CD4-positive, alpha-beta T cell (primary cell): ENCODE results near the gene KRT15. TPM values are rescaled to one million over a fixed set of nuclear protein-coding genes. Genes with fewer than 3 reads are reported as not detected.

Experiments
- ATAC-seq: fragments of 200-7000 bp; cut with Tn5 transposase; one replicate; pipeline ENCODE4 v1.10.0; 2022; ENCODE audit warnings: mild to moderate bottlenecking; ENCODE audit not compliant: poor library complexity
- CTCF ChIA-PET: fragments of 350-600 bp; sonication (Branson Sonifier 250); formaldehyde crosslinking; loops from one replicate; lab custom pipeline; 2021; ENCODE audit warnings: antibody characterized with exemption, inconsistent platforms; lab: Charles Lee
- POLR2A ChIA-PET: fragments of 350-600 bp; sonication (Branson Sonifier 250); formaldehyde crosslinking; loops from one replicate; lab custom pipeline; 2021; ENCODE audit warnings: antibody characterized with exemption, inconsistent platforms; lab: Charles Lee
- DNase-seq, 14 experiments: peaks; one replicate each; pipeline ENCODE4 v3.0.0-alpha.2; 2013 to 2020; ENCODE audit warnings: mixed read lengths in 2 of 14
- H3K27ac ChIP-seq, 2 donors: one replicate each; pipeline versions ENCODE4 v1.5.1 to v1.7.0; 2013; ENCODE audit warnings: low read length in 2 of 2, low read depth in 1 of 2, mild to moderate bottlenecking in 1 of 2
- H3K27me3 ChIP-seq, 2 experiments: 1 replicate in 1 of 2; 2 replicates in 1 of 2; pipeline versions ENCODE4 v1.6.1 to v1.7.0; 2013; ENCODE audit warnings: low read length in 2 of 2, control low read depth in 1 of 2, mild to moderate bottlenecking in 1 of 2, moderate library complexity in 1 of 2; ENCODE audit not compliant: insufficient read depth in 2 of 2, control insufficient read depth in 1 of 2
- H3K36me3 ChIP-seq: one replicate; pipeline ENCODE4 v1.6.1; 2013; ENCODE audit warnings: low read length, control low read depth; ENCODE audit not compliant: insufficient read depth
- H3K4me1 ChIP-seq: one replicate; pipeline ENCODE4 v1.6.1; 2013; ENCODE audit warnings: low read length, control low read depth; ENCODE audit not compliant: insufficient read depth
- H3K4me3 ChIP-seq: one replicate; pipeline ENCODE4 v1.5.1; 2013; ENCODE audit warnings: mild to moderate bottlenecking, low read length, moderate library complexity
- H3K9me3 ChIP-seq, 2 experiments: 1 replicate in 1 of 2; 2 replicates in 1 of 2; pipeline versions ENCODE4 v1.6.1 to v1.7.0; 2013; ENCODE audit warnings: low read length in 2 of 2, mild to moderate bottlenecking in 2 of 2, control low read depth in 1 of 2, moderate library complexity in 1 of 2; ENCODE audit not compliant: control insufficient read depth in 1 of 2, insufficient read depth in 1 of 2
- H3K27ac Mint-ChIP-seq: one replicate; pipeline ENCODE4 v1.8.0; 2020; ENCODE audit warnings: mixed read lengths
- H3K27me3 Mint-ChIP-seq: one replicate; pipeline ENCODE4 v1.8.0; 2021; ENCODE audit warnings: mixed read lengths
- H3K36me3 Mint-ChIP-seq: one replicate; pipeline ENCODE4 v1.8.0; 2021; ENCODE audit warnings: low read depth, mixed read lengths
- H3K4me1 Mint-ChIP-seq: one replicate; pipeline ENCODE4 v1.8.0; 2021; ENCODE audit warnings: low read depth, mixed read lengths
- H3K4me3 Mint-ChIP-seq: one replicate; pipeline ENCODE4 v1.8.0; 2020; ENCODE audit warnings: mild to moderate bottlenecking, mixed read lengths
- H3K9me3 Mint-ChIP-seq: one replicate; pipeline ENCODE4 v1.8.0; 2020; ENCODE audit warnings: mixed read lengths
- intact Hi-C, 2 experiments: fragments of 100-400 bp; cut with DNase I in 1 of 2; cut with micrococcal nuclease in 1 of 2; formaldehyde crosslinking; loops; one replicate each; pipeline versions ENCODE4 v1.15.1 to v1.9.0; 2023 to 2025; cut with DNase I, micrococcal nuclease
- total RNA-seq, 174 experiments: library from RNA in 2 of 174; stranded (reverse) in 2 of 174; gene quantifications; one replicate each; pipeline ENCODE4 v1.2.3 and lab custom pipeline; 2021 to 2026
- TF ChIP-seq, protein P1 (sequence below): fragments of 200-600 bp; IDR thresholded peaks from one replicate; pipeline ENCODE4 v1.8.0; 2022; ENCODE audit warnings: antibody characterized with exemption, mild to moderate bottlenecking

Gene KRT15
- total RNA-seq, 2 experiments from 2014 or later = not detected

DNA sequence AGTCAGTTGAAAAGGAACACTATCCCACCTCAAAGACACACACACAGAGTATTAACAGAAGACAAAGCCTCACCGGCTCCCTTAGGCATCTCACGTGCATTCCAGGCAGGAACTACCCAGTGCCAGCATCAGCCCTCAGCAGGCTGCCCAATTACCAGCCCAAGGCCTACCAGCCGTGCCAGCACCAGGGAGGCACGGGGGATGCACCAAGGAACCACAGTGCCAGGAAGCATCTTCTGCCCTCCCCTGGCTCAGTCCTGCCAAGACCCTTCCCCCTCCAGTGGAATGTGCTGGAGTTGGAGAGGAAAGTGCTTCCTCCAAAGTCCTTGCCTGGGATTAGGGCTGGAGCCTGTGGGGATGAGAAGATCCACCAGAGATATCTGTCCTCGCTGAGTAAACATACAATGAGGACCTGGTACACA lies 20.4 kb upstream of the KRT15 start:
- TF ChIP-seq, protein P1, sequence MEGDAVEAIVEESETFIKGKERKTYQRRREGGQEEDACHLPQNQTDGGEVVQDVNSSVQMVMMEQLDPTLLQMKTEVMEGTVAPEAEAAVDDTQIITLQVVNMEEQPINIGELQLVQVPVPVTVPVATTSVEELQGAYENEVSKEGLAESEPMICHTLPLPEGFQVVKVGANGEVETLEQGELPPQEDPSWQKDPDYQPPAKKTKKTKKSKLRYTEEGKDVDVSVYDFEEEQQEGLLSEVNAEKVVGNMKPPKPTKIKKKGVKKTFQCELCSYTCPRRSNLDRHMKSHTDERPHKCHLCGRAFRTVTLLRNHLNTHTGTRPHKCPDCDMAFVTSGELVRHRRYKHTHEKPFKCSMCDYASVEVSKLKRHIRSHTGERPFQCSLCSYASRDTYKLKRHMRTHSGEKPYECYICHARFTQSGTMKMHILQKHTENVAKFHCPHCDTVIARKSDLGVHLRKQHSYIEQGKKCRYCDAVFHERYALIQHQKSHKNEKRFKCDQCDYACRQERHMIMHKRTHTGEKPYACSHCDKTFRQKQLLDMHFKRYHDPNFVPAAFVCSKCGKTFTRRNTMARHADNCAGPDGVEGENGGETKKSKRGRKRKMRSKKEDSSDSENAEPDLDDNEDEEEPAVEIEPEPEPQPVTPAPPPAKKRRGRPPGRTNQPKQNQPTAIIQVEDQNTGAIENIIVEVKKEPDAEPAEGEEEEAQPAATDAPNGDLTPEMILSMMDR = no peak
- no peaks in the 10 kb centered on the region for H3K27me3 ChIP-seq
- no peak overlapping the region for H3K27ac ChIP-seq
- H3K4me3 Mint-ChIP-seq = no peak overlapping the region
- ATAC-seq = no peak
- no peaks in the 10 kb centered on the region for H3K9me3 Mint-ChIP-seq
- H3K4me3 ChIP-seq = no peak overlapping the region
- intact Hi-C loops = no loop called here
- no peak overlapping the region for H3K27ac Mint-ChIP-seq
- no peaks in the 10 kb centered on the region for H3K4me1 ChIP-seq
- POLR2A ChIA-PET = no interaction called here
- no peaks in the 10 kb centered on the region for H3K36me3 Mint-ChIP-seq
- H3K4me1 Mint-ChIP-seq = no peaks in the 10 kb centered on the region
- H3K9me3 ChIP-seq = no peaks in the 10 kb centered on the region
- H3K36me3 ChIP-seq = no peaks in the 10 kb centered on the region
- no peak for DNase-seq
- H3K27me3 Mint-ChIP-seq = peaks cover 16% of the 10 kb centered on the region
- CTCF ChIA-PET = interaction anchor here (2.1 kb wide), 1 partner anchor 10 kb away, joined by 15 read pairs; no protein-coding TSS in a partner anchor

GRCh38 chr17:41538565-41538991 lies 19.9 kb upstream of the KRT15 start:
- Histone ChIP-seq H3K4me1 (no peaks in the 10 kb centered on the region), H3K27me3 (no peaks in the 10 kb centered on the region), H3K9me3 (no peaks in the 10 kb centered on the region), H3K27ac (no peak overlapping the region), H3K4me3 (no peak overlapping the region), H3K36me3 (no peaks in the 10 kb centered on the region)
- H3K4me1 Mint-ChIP-seq = no peaks in the 10 kb centered on the region
- H3K4me3 Mint-ChIP-seq = no peak overlapping the region
- TF ChIP-seq, protein P1 = no peak
- CTCF ChIA-PET = no interaction called here
- H3K27me3 Mint-ChIP-seq = peaks cover 21% of the 10 kb centered on the region
- H3K27ac Mint-ChIP-seq = no peak overlapping the region
- POLR2A ChIA-PET = no interaction called here
- intact Hi-C loops = no loop called here
- ATAC-seq = no peak
- DNase-seq = no peak
- H3K9me3 Mint-ChIP-seq = no peaks in the 10 kb centered on the region
- no peaks in the 10 kb centered on the region for H3K36me3 Mint-ChIP-seq

DNA sequence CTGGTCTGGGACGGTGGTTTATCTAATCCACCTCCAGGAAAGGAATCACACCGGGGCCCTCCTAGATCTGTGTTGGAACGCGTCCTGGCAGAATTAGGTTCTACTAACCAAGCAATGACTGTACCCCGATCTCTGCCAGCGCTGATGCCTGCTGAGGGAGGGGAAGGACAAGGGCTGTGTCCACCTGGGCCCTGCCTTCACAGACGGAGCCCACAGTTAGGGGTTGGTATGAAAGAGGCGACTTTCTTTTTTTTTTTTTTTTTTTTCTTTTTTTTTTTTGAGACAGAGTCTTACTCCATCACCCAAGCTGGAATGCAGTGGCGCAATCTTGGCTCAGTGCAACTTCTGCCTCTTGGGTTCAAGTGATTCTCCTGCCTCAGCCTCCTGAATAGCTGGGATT lies 19.3 kb upstream of the KRT15 start:
- H3K27ac Mint-ChIP-seq = no peak overlapping the region
- H3K4me1 ChIP-seq = no peaks in the 10 kb centered on the region
- ATAC-seq (no peak), DNase-seq (no peak)
- peaks cover 25% of the 10 kb centered on the region for H3K27me3 Mint-ChIP-seq
- H3K27ac ChIP-seq = no peak overlapping the region
- CTCF ChIA-PET = no interaction called here
- H3K27me3 ChIP-seq = no peaks in the 10 kb centered on the region
- TF ChIP-seq, protein P1 = no peak
- H3K4me3 ChIP-seq = no peak overlapping the region
- no peaks in the 10 kb centered on the region for H3K4me1 Mint-ChIP-seq
- H3K4me3 Mint-ChIP-seq = no peak overlapping the region
- intact Hi-C loops = no loop called here
- no peaks in the 10 kb centered on the region for H3K9me3 Mint-ChIP-seq
- H3K36me3 ChIP-seq = no peaks in the 10 kb centered on the region
- POLR2A ChIA-PET = no interaction called here
- no peaks in the 10 kb centered on the region for H3K9me3 ChIP-seq
- no peaks in the 10 kb centered on the region for H3K36me3 Mint-ChIP-seq
